Mesenchymal stem cell (in vitro differentiated cells and primary cell): ENCODE data around the gene ARMC9.

ENCODE experiments used
- DNase-seq: peaks from one replicate; pipeline ENCODE4 v3.0.0-alpha.2; 2013
- H2AFZ ChIP-seq: one replicate; pipeline ENCODE4 v1.6.1; 2013; ENCODE audit warnings: low read depth, mild to moderate bottlenecking, control low read depth, inconsistent platforms, low read length, moderate library complexity
- H2AK5ac ChIP-seq: 2 replicates; pipeline ENCODE4 v1.6.1; 2013; ENCODE audit warnings: low read length, moderate library complexity, mild to moderate bottlenecking, inconsistent platforms; ENCODE audit not compliant: severe bottlenecking
- H2BK120ac ChIP-seq: one replicate; pipeline ENCODE4 v1.6.1; 2013; ENCODE audit warnings: low read depth, mild to moderate bottlenecking, inconsistent platforms, low read length, moderate library complexity
- H2BK12ac ChIP-seq, 2 experiments: one replicate each; pipeline ENCODE4 v1.6.1; 2013; ENCODE audit warnings: inconsistent platforms in 2 of 2, low read length in 2 of 2, mild to moderate bottlenecking in 2 of 2, moderate library complexity in 2 of 2, control low read depth in 1 of 2
- H2BK15ac ChIP-seq: one replicate; pipeline ENCODE4 v1.6.1; 2013; ENCODE audit warnings: mild to moderate bottlenecking, low read depth, inconsistent platforms; ENCODE audit not compliant: poor library complexity, severe bottlenecking
- H2BK5ac ChIP-seq: 2 replicates; pipeline ENCODE4 v1.6.1; 2013; ENCODE audit warnings: low read depth, mild to moderate bottlenecking, low read length, control low read depth, inconsistent platforms; ENCODE audit not compliant: poor library complexity, severe bottlenecking
- H3K14ac ChIP-seq, 2 experiments: one replicate each; pipeline ENCODE4 v1.6.1; 2013; ENCODE audit warnings: inconsistent platforms in 2 of 2, low read length in 2 of 2, control low read depth in 1 of 2, mild to moderate bottlenecking in 1 of 2, moderate library complexity in 1 of 2
- H3K18ac ChIP-seq, 2 experiments: one replicate each; pipeline ENCODE4 v1.6.1; 2013; ENCODE audit warnings: inconsistent platforms in 2 of 2, low read length in 2 of 2, control low read depth in 1 of 2, low read depth in 1 of 2, mild to moderate bottlenecking in 1 of 2
- H3K23ac ChIP-seq, 2 experiments: one replicate each; pipeline ENCODE4 v1.6.1; 2013; ENCODE audit warnings: inconsistent platforms in 2 of 2, low read length in 2 of 2, mild to moderate bottlenecking in 2 of 2, moderate library complexity in 2 of 2, control low read depth in 1 of 2
- H3K27ac ChIP-seq: 2 replicates; pipeline ENCODE4 v1.5.1; 2013; ENCODE audit warnings: mild to moderate bottlenecking, moderate library complexity, low read length, control low read depth, inconsistent platforms; ENCODE audit not compliant: poor library complexity, severe bottlenecking
- H3K27me3 ChIP-seq, 2 experiments: 2 replicates each; pipeline versions ENCODE4 v1.6.1 to v1.7.0; 2013; ENCODE audit warnings: low read length in 2 of 2, mild to moderate bottlenecking in 2 of 2, moderate library complexity in 2 of 2, control low read depth in 1 of 2, inconsistent platforms in 1 of 2; ENCODE audit not compliant: control insufficient read depth in 1 of 2, insufficient read depth in 1 of 2
- H3K36me3 ChIP-seq, 2 experiments: 2 replicates each; pipeline versions ENCODE4 v1.6.1 to v1.7.0; 2013; ENCODE audit warnings: low read length in 2 of 2, control low read depth in 1 of 2, inconsistent platforms in 1 of 2, low read depth in 1 of 2, mild to moderate bottlenecking in 1 of 2; ENCODE audit not compliant: insufficient read depth in 2 of 2, control insufficient read depth in 1 of 2
- H3K4ac ChIP-seq, 2 experiments: one replicate each; pipeline ENCODE4 v1.6.1; 2013; ENCODE audit warnings: inconsistent platforms in 2 of 2, low read length in 2 of 2, mild to moderate bottlenecking in 2 of 2, moderate library complexity in 2 of 2, control low read depth in 1 of 2, low read depth in 1 of 2
- H3K4me1 ChIP-seq: 2 replicates; pipeline ENCODE4 v1.6.1; 2013; ENCODE audit warnings: low read depth, low read length, control low read depth; ENCODE audit not compliant: control insufficient read depth, insufficient read depth
- H3K4me2 ChIP-seq: 2 replicates; pipeline ENCODE4 v1.6.1; 2013; ENCODE audit warnings: low read length, mild to moderate bottlenecking, inconsistent platforms; ENCODE audit not compliant: poor library complexity, severe bottlenecking
- H3K4me3 ChIP-seq, 2 experiments: 2 replicates each; pipeline versions ENCODE4 v1.5.1 to v1.7.0; 2013; ENCODE audit warnings: low read length in 2 of 2, mild to moderate bottlenecking in 2 of 2, control low read depth in 1 of 2, low read depth in 1 of 2; ENCODE audit not compliant: insufficient read depth in 1 of 2
- H3K79me1 ChIP-seq: replicated peaks from 2 replicates; pipeline ENCODE4 v1.6.1; 2013; ENCODE audit warnings: mild to moderate bottlenecking, control low read depth, low read length, inconsistent platforms; ENCODE audit not compliant: poor library complexity, severe bottlenecking
- H3K9ac ChIP-seq: 2 replicates; pipeline ENCODE4 v1.7.0; 2013; ENCODE audit warnings: mild to moderate bottlenecking, low read length, moderate library complexity
- H3K9me3 ChIP-seq: 2 replicates; pipeline ENCODE4 v1.7.0; 2013; ENCODE audit warnings: mild to moderate bottlenecking, low read length; ENCODE audit not compliant: control insufficient read depth
- H4K8ac ChIP-seq: one replicate; pipeline ENCODE4 v1.6.1; 2013; ENCODE audit warnings: inconsistent platforms, mild to moderate bottlenecking, low read length, moderate library complexity
- H4K91ac ChIP-seq: one replicate; pipeline ENCODE4 v1.6.1; 2013; ENCODE audit warnings: mild to moderate bottlenecking, low read length, inconsistent platforms
- WGBS: methylation state at CpG from one replicate; pipeline ENCODE4 v1.1.7; 2013; ENCODE audit warnings: mixed read lengths; 5-methylcytosine and 5-hydroxymethylcytosine counted together

Gene ARMC9

DNA sequence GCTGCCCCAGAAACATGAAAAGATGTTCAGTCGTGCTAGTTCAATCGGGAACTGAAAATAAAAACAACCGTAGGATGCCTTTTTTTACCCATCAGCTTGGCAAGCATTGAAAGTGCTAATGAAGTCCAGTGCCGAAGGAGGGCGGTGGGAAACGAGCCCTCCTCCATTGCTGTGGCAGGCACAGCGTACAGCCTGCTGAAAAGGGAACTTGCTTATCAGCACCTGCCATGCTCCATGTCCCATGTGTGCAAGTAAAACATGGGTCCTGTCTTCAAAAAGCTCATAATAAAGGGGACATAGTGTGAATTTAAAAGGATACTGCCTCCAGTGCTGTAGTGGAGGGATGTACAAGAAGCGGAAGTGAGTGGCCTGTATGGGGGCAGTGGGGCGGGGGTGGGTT is 82.4 kb downstream of the ARMC9 start:
- H3K4me1 ChIP-seq, result no peaks in the 10 kb centered on the region
- 98% methylated on average over 9 of the region's 9 CpGs for WGBS

DNA sequence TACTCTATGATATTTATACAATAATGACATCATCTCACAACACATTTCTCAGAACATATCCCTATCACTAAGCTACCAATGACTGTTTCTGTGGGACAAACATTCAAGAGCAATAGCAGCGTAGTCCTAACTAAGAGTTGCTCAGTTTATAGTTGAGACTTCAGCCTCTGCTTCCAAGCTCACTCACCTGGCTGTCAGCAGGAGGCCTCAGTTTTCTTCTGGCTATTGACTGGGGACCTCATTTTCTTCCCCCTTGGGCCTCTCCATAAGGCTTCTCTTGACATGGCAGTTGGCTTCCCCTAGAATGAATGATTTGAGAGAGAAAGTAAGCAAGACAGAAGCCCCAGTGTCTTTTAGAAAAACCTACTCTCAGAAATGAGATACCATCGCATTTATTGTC is 85.9 kb downstream of the ARMC9 start:
- Histone ChIP-seq H4K8ac (no peak overlapping the region), H3K9ac (no peak overlapping the region), H3K18ac (no peak overlapping the region), H4K91ac (no peak overlapping the region), H3K4me1 (peaks cover 8% of the 10 kb centered on the region), H2AFZ (no peak overlapping the region), H2BK120ac (no peak overlapping the region), H3K4me3 (no peak overlapping the region), H2AK5ac (peak overlapping the region; percentile 70), H3K4ac (no peak overlapping the region), H2BK15ac (no peak overlapping the region), H3K14ac (no peak overlapping the region), H2BK12ac (no peak overlapping the region), H2BK5ac (no peak overlapping the region), H3K79me1 (peaks cover 1% of the 10 kb centered on the region), H3K4me2 (no peak overlapping the region), H3K36me3 (peaks cover 41 to 95% of the 10 kb centered on the region in 2 experiments), H3K27me3 (no peaks in the 10 kb centered on the region), H3K9me3 (peaks cover 3% of the 10 kb centered on the region), H3K27ac (no peak overlapping the region), H3K23ac (no peak overlapping the region)
- WGBS, result 98% methylated on average over 2 of the region's 2 CpGs
- DNase-seq, result no peak

More for the DNA sequence above, 82.4 kb downstream of the ARMC9 start:
- H3K23ac ChIP-seq, result no peak overlapping the region
- no peak overlapping the region for H3K4ac ChIP-seq
- peaks cover 51 to 92% of the 10 kb centered on the region in 2 experiments for H3K36me3 ChIP-seq
- H3K4me2 ChIP-seq, result no peak overlapping the region
- H2AK5ac ChIP-seq, result no peak overlapping the region
- no peak overlapping the region for H4K8ac ChIP-seq
- H2BK5ac ChIP-seq, result no peak overlapping the region
- H3K9ac ChIP-seq, result no peak overlapping the region
- no peak overlapping the region for H3K27ac ChIP-seq
- no peak overlapping the region for H2BK12ac ChIP-seq
- no peaks in the 10 kb centered on the region for H3K9me3 ChIP-seq
- H4K91ac ChIP-seq, result no peak overlapping the region
- no peak overlapping the region for H3K18ac ChIP-seq
- no peak overlapping the region for H3K4me3 ChIP-seq
- H3K79me1 ChIP-seq, result peaks cover 1% of the 10 kb centered on the region
- H2AFZ ChIP-seq, result no peak overlapping the region
- H2BK120ac ChIP-seq, result no peak overlapping the region
- DNase-seq, result no peak
- H3K14ac ChIP-seq, result no peak overlapping the region
- H2BK15ac ChIP-seq, result no peak overlapping the region
- H3K27me3 ChIP-seq, result no peaks in the 10 kb centered on the region

DNA sequence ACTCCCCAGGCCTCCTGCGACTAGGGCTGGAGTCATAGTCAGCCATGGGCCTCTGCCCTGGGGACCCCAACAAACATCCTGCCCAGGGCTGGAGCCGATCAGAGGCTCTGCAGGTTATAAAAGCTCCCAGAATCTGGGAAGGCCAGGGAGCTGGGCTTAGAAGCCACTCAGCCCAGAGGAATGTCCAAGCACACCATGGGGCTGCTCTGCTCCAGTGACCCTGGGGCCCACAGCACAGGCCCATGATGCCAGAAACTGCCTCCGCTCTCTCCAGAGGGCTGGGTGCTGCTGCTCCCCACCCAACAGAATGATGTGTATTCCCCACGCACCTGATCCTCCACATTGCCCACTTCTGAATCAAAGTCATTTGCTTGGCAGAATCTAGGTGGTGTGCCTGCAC is 88.5 kb downstream of the ARMC9 start:
- no peak overlapping the region for H2AFZ ChIP-seq
- WGBS, result 91% methylated on average over 3 of the region's 4 CpGs
- H3K27me3 ChIP-seq, result no peaks in the 10 kb centered on the region
- no peak for DNase-seq
- no peak overlapping the region for H2BK120ac ChIP-seq
- peaks cover 3% of the 10 kb centered on the region for H3K9me3 ChIP-seq
- H3K79me1 ChIP-seq, result peaks cover 3% of the 10 kb centered on the region
- H3K4me2 ChIP-seq, result peak overlapping the region; percentile 35
- peaks cover 32 to 95% of the 10 kb centered on the region in 2 experiments for H3K36me3 ChIP-seq
- no peak overlapping the region for H2BK12ac ChIP-seq
- H3K14ac ChIP-seq, result no peak overlapping the region
- no peak overlapping the region for H2AK5ac ChIP-seq
- H3K23ac ChIP-seq, result no peak overlapping the region
- no peak overlapping the region for H4K91ac ChIP-seq
- H3K18ac ChIP-seq, result no peak overlapping the region
- H2BK5ac ChIP-seq, result peak overlapping the region; percentile 79
- H3K4me3 ChIP-seq, result peak overlapping the region in 1 of 2 experiments; percentile 9
- H4K8ac ChIP-seq, result no peak overlapping the region
- H3K27ac ChIP-seq, result peak overlapping the region; percentile 91
- H3K9ac ChIP-seq, result no peak overlapping the region
- no peak overlapping the region for H3K4ac ChIP-seq
- H3K4me1 ChIP-seq, result peaks cover 8% of the 10 kb centered on the region
- no peak overlapping the region for H2BK15ac ChIP-seq

DNA sequence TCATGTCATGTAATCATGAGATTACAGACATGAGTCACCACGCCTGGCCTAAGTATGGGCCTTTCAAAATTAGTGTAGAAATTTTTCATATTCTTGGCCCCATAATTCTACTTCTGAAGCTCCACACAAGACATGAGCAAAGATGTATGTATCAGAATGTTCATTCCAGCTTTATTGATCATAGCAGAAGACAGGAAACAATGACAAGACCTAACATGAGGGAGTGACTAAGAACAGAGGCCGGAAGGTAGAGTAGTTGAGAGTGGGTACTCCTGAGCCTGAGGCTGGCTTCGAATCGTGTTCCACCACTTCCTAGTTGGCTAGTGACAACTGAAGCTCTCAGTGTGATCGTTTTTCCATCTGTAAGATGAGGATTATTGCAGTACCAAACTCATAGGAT is 89.3 kb downstream of the ARMC9 start:
- no peak overlapping the region for H4K8ac ChIP-seq
- no peak overlapping the region for H2AFZ ChIP-seq
- peak overlapping the region; percentile 92 for H2AK5ac ChIP-seq
- H3K27me3 ChIP-seq, result no peaks in the 10 kb centered on the region
- no peak overlapping the region for H3K9ac ChIP-seq
- H3K27ac ChIP-seq, result peak overlapping the region; percentile 91
- no peak overlapping the region for H2BK5ac ChIP-seq
- no peak overlapping the region for H3K14ac ChIP-seq
- no peak overlapping the region for H3K4me3 ChIP-seq
- WGBS, result 83% methylated on average over 4 of the region's 5 CpGs
- peaks cover 3% of the 10 kb centered on the region for H3K9me3 ChIP-seq
- no peak for DNase-seq
- H3K79me1 ChIP-seq, result peaks cover 5% of the 10 kb centered on the region
- H3K18ac ChIP-seq, result no peak overlapping the region
- H4K91ac ChIP-seq, result no peak overlapping the region
- H3K4ac ChIP-seq, result no peak overlapping the region
- H2BK15ac ChIP-seq, result no peak overlapping the region
- peaks cover 37 to 95% of the 10 kb centered on the region in 2 experiments for H3K36me3 ChIP-seq
- no peak overlapping the region for H3K4me2 ChIP-seq
- H2BK120ac ChIP-seq, result no peak overlapping the region
- peaks cover 8% of the 10 kb centered on the region for H3K4me1 ChIP-seq
- no peak overlapping the region for H2BK12ac ChIP-seq
- no peak overlapping the region for H3K23ac ChIP-seq
